ENCODE measurements around the gene NUP58.
"Not testable (repeated sequence)": the region's sequence is repeated elsewhere in the genome, so short reads cannot be mapped to it uniquely, and the experiment has no call there.

The NUP58 gene

DNA sequence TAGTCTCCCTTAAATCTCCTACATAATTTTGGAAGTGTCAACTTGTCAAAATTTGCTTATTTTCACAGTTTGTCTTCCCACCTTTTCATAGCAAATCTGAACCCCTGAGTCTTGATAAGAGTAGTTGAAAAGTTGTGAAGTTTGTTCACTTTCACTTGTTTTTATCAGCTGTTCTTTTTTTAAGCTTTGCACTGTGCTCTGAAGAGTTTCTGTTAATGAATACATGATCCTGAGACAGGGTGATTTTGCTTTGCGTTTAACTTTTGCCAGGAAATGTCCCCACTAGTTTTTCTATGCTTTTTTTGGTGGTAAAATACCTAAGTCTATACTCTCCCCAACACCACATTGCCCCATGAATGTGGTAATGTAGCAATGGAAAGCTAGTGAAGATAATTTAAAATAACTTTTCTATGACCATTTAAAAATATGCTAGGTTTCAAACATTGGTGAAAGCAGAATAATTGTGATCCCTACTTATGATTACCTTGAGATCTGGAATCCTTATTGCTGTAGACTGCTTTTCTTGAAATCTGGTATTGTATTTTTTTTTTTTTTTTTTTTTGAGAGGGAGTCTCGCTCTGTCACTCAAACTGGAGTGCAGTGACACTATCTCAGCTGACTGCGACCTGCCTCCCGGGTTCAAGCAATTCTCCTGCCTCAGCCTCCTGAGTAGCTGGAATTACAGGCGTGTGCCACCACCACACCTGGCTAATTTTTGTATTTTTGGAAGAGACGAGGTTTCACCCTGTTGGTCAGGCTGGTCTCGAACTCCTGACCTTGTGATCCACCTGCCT lies 5.4 kb downstream of the NUP58 start:
- DNase-seq (ENCODE audit: low read depth in 2 of 2) = no peak

DNA sequence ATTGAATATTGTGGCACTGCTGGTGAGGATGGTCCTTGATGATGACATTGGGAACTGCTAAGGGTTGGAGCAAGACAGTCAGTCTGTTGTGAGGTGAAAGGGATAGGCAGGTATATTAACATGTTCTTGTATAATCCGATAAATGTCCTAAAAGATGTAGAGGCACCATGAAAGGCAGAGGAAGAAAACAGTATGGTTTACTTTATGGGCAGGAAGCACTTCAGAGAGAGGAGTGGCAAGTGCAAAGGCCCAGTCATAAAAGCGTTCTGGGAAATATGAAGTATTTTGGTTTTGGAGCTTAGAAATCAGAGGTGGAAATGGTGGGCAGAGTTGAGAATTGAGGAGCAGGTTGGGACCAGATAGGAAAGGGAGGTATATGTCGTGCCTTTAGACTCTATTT lies 9.5 kb downstream of the NUP58 start:
- no peak for DNase-seq (ENCODE audit: low read depth in 2 of 2)

- not testable (repeated sequence) for DNase-seq (ENCODE audit: low read depth in 2 of 2)
These were observed 17.5 kb downstream of the NUP58 start for GRCh38 chr13:25318946-25319345.

- no peak for DNase-seq (ENCODE audit: low read depth in 2 of 2)
These were observed 18.3 kb downstream of the NUP58 start for GRCh38 chr13:25319771-25320170.

DNA sequence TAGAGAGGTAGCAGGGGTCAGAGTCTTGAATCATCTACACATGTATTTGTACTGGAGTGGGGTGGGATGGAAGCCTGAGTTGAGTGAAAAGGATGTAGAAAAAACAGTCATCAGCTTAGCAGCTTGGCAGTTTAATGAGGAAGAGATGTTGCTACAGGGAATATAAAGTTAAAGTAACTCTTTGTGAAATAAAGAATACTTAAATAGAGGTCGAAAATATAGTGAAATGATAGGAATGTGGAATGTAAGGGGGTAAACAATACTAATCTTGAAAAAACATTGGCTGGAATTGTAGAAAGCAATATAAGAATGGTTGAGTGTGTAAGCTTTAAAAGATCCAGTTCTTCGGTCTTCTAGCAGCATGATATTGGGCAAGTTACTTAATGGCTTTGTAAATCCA lies 22.7 kb downstream of the NUP58 start:
- DNase-seq (ENCODE audit: low read depth in 2 of 2) = no peak

DNA sequence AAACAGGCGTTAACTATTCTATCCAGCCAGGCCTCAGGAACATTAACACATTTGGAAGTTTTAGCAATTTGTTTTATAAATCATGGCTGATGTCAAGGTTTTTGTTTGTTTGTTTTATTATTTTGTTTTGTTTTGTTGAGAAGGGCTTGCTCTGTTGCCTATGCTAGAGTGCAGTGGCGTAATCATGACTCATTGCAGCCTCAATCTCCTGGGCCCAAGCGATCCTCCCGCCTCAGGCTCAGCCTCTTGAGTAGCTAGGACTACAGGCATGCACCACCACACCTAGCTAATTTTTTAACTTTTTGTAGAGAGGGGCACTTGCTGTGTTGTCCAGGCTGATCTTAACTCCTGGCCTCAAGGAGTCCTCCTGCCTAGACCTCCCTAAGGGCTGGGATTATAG lies 28.3 kb downstream of the NUP58 start:
- no peak for DNase-seq (ENCODE audit: low read depth in 2 of 2)

DNA sequence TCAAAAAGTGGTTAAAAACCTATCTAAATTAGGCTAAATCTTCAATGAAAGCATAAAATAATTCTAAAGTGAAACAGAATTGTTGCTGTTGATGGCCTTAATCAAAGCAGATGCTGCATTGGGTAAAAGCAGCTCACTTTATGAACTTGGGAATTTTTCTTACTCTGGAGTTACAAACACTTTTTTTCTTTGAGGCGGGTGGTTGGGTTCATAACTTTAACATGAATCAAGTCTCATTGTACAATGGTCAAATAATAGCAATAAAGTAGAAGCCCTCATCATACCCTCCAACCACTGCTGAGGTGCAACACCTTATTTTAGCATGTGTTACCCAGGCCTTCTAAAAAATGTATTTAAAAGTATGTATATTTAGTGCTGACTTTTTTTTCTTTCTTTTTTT lies 29.1 kb downstream of the NUP58 start:
- DNase-seq (ENCODE audit: low read depth in 2 of 2) = no peak

GRCh38 chr13:25335856-25336255 lies 34.4 kb downstream of the NUP58 start:
- no peak for DNase-seq (ENCODE audit: low read depth in 2 of 2)

GRCh38 chr13:25345576-25345975 lies 44.2 kb downstream of the NUP58 start:
- no peak for DNase-seq (ENCODE audit: low read depth in 2 of 2)

- no peak for DNase-seq (ENCODE audit: low read depth in 2 of 2)
These were observed 45.7 kb downstream of the NUP58 start for GRCh38 chr13:25347151-25347550.

DNA sequence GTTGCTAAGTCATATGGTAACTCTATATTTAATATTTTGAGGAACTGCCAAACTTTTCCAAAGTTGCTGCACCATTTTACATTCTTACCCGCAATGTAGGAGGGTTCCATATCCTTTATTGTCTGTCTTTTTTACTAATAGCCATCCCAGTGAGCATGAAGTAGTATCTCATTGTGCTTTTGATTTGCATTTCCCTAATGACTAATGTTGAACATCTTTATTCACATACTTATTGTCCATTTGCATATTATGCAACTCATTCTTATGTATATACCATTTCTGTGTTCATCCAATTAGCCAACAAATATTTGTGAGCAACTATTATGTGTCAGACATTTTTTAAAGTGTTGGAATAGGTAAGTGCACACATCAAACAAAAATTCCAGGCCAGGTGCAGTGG lies 50.0 kb downstream of the NUP58 start:
- no peak for DNase-seq (ENCODE audit: low read depth in 2 of 2)

GRCh38 chr13:25352230-25352629 lies 50.8 kb downstream of the NUP58 start:
- no peak for DNase-seq (ENCODE audit: low read depth in 2 of 2)

- DNase-seq (ENCODE audit: low read depth in 2 of 2) = no peak
These were observed 51.4 kb downstream of the NUP58 start for GRCh38 chr13:25352806-25353205.

DNA sequence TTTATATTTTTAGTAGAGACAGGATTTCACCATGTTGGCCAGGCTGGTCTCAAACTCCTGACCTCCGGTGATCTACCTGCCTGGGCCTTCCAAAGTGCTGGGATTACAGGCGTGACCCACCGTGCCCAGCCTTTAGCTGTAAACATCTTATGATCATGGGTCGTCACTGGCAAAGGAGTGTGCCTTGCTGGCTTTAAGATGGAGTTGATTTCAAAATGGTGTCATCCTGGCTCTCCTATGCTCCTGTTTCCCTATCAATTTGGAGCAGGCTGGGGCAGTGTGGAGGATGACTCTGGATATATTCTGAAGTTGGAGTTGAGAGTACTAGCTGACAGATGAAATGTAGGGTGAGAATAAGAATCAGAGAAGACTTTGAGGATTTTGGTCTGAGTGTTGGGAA lies 51.9 kb downstream of the NUP58 start:
- no peak for DNase-seq (ENCODE audit: low read depth in 2 of 2)

DNA sequence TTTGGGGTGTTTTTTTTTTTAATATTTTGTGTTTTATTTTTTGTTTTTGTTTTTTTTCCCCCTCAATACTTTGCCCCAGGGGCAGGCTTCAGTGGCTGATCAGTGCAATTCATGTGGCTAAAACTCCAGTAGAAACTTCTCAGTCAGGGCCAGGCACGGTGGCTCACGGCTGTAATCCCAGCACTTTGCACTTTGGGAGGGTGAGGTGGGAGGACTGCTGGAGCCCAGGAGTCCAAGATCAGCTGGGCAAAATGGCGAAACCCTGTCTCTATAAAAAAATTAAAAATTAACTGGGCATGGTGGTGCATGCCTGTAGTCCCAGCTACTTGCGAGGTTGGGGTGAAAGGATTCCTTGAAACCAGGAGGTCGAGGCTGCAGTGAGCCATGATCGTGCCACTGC lies 53.0 kb downstream of the NUP58 start:
- no peak for DNase-seq (ENCODE audit: low read depth in 2 of 2)

- not testable (repeated sequence) for DNase-seq (ENCODE audit: low read depth in 2 of 2)
These were observed 59.0 kb downstream of the NUP58 start for GRCh38 chr13:25360443-25360842.

- no peak for DNase-seq (ENCODE audit: low read depth in 2 of 2)
These were observed 64.4 kb downstream of the NUP58 start for GRCh38 chr13:25365720-25366235.

- no peak for DNase-seq (ENCODE audit: low read depth in 2 of 2)
These were observed 69.9 kb downstream of the NUP58 start for GRCh38 chr13:25371158-25371874.

GRCh38 chr13:25371875-25372283 lies 70.5 kb downstream of the NUP58 start, which contains the start of gene ATP8A2:
Gene ATP8A2, plus strand, starts transcription at chr13:25371974. Its CDS starts 239 bp downstream, at chr13:25372213.
- no peak for DNase-seq (ENCODE audit: low read depth in 2 of 2)

GRCh38 chr13:25372284-25373081 lies 71.1 kb downstream of the NUP58 start:
- no peak for DNase-seq (ENCODE audit: low read depth in 2 of 2)

DNA sequence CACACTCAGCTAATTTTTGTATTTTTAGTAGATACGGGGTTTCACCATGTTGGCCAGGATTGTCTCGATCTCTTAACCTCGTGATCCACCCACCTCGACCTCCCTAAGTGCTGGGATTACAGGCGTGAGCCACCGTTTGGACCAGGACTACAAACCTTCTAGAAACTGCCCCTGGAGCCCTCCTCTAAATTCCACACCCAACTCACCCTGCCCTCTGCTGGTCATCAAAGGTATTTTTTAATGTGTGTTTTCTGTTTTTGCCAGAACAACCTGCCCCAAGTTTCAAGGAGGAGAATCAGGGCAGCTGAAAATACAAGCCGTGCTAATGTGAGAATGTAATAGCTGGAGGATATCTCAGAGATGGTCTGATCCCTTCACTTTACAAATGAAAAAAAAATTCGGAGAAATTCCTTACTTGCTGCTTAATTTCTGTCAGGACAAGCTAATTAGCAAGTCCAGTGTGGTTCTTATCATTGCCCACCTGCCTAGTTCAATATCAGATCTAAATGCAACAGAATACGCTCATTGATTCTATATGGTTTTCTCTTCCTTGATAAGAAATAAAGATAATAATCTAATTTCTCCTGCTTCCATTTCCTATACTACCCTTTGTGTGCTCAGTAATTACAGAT lies 74.4 kb downstream of the NUP58 start:
- peak in 1 of 2 donors; percentile 22 for DNase-seq (ENCODE audit: low read depth in 2 of 2)
